Lung (tissue), 12 donors: ENCODE data around the gene PAK6. TPM values are rescaled to one million over a fixed set of nuclear protein-coding genes. Genes with fewer than 3 reads are reported as not detected.

ENCODE experiments used
- ATAC-seq: fragments of 200-7000 bp; cut with Tn5 transposase; one replicate; pipeline ENCODE4 v1.9.1; 2020; ENCODE audit warnings: moderate number of reproducible peaks; ENCODE audit not compliant: insufficient read depth, low FRiP score
- DNase-seq, 3 donors: peaks; one replicate each; pipeline ENCODE4 v3.0.0-alpha.2; 2013 to 2017
- H3K27ac ChIP-seq, 2 donors: one replicate each; pipeline ENCODE4 v1.5.1; 2013; ENCODE audit warnings: mild to moderate bottlenecking in 2 of 2, moderate library complexity in 2 of 2, control low read depth in 1 of 2, inconsistent platforms in 1 of 2, low read depth in 1 of 2, low read length in 1 of 2
- H3K27me3 ChIP-seq, 3 donors: one replicate each; pipeline ENCODE4 v1.5.1; 2013; ENCODE audit warnings: low read length in 2 of 3; ENCODE audit not compliant: control insufficient read depth in 3 of 3, insufficient read depth in 3 of 3
- H3K36me3 ChIP-seq, 4 donors: one replicate each; pipeline ENCODE4 v1.5.1; 2013; ENCODE audit warnings: low read length in 4 of 4, mild to moderate bottlenecking in 1 of 4, moderate library complexity in 1 of 4; ENCODE audit not compliant: control insufficient read depth in 4 of 4, insufficient read depth in 4 of 4
- H3K4me1 ChIP-seq, 5 donors: one replicate each; pipeline ENCODE4 v1.5.1; 2013; ENCODE audit warnings: low read length in 5 of 5, mild to moderate bottlenecking in 2 of 5, moderate library complexity in 1 of 5; ENCODE audit not compliant: control insufficient read depth in 5 of 5, insufficient read depth in 5 of 5
- H3K4me3 ChIP-seq: one replicate; pipeline ENCODE4 v1.5.1; 2013; ENCODE audit warnings: mild to moderate bottlenecking, control low read depth, moderate library complexity
- H3K9ac ChIP-seq, 2 donors: one replicate each; pipeline ENCODE4 v1.5.1; 2013; ENCODE audit warnings: low read length in 2 of 2, control low read depth in 1 of 2; ENCODE audit not compliant: insufficient read depth in 1 of 2
- H3K9me3 ChIP-seq, 4 donors: one replicate each; pipeline ENCODE4 v1.5.1; 2013; ENCODE audit warnings: low read length in 3 of 4, mild to moderate bottlenecking in 1 of 4, moderate library complexity in 1 of 4; ENCODE audit not compliant: control insufficient read depth in 4 of 4, insufficient read depth in 3 of 4
- WGBS, 2 donors: extraction: QIAGEN DNeasy Blood & Tissue Kit; methylation state at CpG; one replicate each; pipeline ENCODE4 v1.1.7; 2013; 5-methylcytosine and 5-hydroxymethylcytosine counted together
- polyA plus RNA-seq, 2 donors: library from polyadenylated mRNA; stranded (reverse); fragments of 200-250 nt; gene quantifications; one replicate each; pipeline ENCODE4 v1.2.1, GENCODE V29; 2013
- total RNA-seq, 2 donors: library from RNA; depleted of rRNA in 1 of 2; stranded (reverse); fragments of >200 nt in 1 of 2; gene quantifications; one replicate each; pipeline ENCODE4 v1.2.1, GENCODE V29; 2014 to 2021
- TF ChIP-seq, protein P1 (sequence below): IDR thresholded peaks from 2 replicates; pipeline ENCODE4 v1.5.1; 2012; ENCODE audit warnings: mild to moderate bottlenecking; ENCODE audit errors: control extremely low read depth, extremely low read depth
- donor health status: control.
- donor health status: control.
- donor health status: Bipolar disorder and iron deficiency.
- donor health status: healthy.
- donor health status: DM: yes; HTN: yes; CAD: no.

Gene PAK6
- total and polyA plus RNA-seq, 4 donors = 5.8 to 10.4 (median 7.2) TPM

DNA sequence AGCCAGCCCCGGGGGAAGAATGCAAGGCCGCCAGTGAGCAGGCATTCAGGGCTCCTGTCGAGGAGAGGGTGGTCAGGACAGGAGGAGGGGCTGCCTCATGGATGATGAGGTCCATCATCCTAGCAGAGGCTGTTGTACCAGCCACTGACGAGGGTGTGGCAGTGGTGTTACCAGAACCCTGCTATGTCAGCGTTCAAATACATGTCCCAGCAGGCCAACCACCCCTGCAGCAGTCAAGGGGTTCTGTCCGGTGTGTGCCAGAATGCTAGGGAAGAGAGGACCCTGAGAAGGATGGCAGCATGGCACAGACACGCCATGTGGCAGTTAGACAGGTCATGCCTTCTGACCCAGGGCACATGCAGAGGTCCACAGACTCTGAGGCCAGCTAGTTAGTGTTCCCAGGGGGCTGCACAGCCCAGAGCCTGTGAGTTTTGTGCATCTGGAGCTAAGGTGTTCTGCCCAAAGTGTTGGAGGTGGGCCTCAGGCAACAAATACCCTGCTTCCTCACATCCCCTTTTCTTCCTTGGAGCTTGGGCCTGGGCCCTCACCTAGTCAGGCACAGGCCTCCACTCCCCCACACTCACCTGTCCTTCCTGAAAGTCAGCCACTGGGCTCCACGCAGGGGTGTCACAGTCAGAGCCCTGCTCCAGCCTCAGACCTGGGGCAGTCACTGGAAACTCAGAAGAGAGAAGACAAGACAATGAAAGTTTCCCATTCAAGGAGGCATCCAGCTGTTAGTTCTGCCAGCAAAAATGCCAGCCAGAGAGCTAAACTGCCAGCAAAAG, 7.8 kb downstream of the PAK6 start:
- Histone ChIP-seq H3K36me3 (no peaks in the 10 kb centered on the region), H3K9me3 (no peaks in the 10 kb centered on the region), H3K4me3 (no peak overlapping the region), H3K9ac (no peak overlapping the region), H3K4me1 (peaks cover 0 to 15% (median 4%) of the 10 kb centered on the region in 5 donors), H3K27ac (no peak overlapping the region), H3K27me3 (no peaks in the 10 kb centered on the region)
- no peak for ATAC-seq
- WGBS, 2 donors = 92 to 95% methylated on average over 8 of the region's 8 CpGs
- DNase-seq = no peak
- TF ChIP-seq, protein P1, sequence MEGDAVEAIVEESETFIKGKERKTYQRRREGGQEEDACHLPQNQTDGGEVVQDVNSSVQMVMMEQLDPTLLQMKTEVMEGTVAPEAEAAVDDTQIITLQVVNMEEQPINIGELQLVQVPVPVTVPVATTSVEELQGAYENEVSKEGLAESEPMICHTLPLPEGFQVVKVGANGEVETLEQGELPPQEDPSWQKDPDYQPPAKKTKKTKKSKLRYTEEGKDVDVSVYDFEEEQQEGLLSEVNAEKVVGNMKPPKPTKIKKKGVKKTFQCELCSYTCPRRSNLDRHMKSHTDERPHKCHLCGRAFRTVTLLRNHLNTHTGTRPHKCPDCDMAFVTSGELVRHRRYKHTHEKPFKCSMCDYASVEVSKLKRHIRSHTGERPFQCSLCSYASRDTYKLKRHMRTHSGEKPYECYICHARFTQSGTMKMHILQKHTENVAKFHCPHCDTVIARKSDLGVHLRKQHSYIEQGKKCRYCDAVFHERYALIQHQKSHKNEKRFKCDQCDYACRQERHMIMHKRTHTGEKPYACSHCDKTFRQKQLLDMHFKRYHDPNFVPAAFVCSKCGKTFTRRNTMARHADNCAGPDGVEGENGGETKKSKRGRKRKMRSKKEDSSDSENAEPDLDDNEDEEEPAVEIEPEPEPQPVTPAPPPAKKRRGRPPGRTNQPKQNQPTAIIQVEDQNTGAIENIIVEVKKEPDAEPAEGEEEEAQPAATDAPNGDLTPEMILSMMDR = no peak

DNA sequence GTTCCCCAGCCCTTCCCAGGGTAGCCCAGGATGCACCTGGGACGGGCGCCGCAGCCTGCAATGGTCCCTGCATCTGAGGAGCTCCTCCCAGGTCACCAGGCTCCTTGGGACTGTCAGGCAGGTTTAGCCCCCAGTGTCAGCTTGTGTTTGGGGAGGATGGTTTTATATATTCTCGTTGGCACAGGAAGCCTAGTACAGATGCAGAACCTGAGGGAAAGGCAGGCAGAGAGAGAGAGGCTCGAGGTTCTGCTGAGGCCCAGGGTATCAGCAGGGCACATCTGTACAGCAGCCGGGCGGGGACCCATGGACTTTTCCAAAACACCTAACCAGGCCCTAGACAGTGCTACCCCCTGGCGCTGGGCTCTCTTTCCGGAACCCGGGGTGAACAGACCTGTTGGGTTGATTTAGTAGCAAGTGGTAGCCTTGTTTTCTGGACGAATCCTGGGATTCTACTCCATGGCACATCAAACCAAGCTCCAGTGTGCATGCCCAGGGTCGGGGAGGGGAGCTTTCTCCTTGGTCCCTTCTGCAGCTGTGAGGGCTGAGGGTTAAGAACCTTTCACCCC, 8.6 kb downstream of the PAK6 start:
- TF ChIP-seq, protein P1 = no peak
- H3K4me1 ChIP-seq = peaks cover 0 to 21% (median 7%) of the 10 kb centered on the region in 5 donors
- H3K9me3 ChIP-seq = no peaks in the 10 kb centered on the region
- H3K27me3 ChIP-seq = no peaks in the 10 kb centered on the region
- H3K27ac ChIP-seq = no peak overlapping the region
- no peak for DNase-seq
- no peak overlapping the region for H3K9ac ChIP-seq
- H3K36me3 ChIP-seq = no peaks in the 10 kb centered on the region
- H3K4me3 ChIP-seq = no peak overlapping the region
- ATAC-seq = no peak
- WGBS, 2 donors = 84 to 88% methylated on average over 12 of the region's 12 CpGs

DNA sequence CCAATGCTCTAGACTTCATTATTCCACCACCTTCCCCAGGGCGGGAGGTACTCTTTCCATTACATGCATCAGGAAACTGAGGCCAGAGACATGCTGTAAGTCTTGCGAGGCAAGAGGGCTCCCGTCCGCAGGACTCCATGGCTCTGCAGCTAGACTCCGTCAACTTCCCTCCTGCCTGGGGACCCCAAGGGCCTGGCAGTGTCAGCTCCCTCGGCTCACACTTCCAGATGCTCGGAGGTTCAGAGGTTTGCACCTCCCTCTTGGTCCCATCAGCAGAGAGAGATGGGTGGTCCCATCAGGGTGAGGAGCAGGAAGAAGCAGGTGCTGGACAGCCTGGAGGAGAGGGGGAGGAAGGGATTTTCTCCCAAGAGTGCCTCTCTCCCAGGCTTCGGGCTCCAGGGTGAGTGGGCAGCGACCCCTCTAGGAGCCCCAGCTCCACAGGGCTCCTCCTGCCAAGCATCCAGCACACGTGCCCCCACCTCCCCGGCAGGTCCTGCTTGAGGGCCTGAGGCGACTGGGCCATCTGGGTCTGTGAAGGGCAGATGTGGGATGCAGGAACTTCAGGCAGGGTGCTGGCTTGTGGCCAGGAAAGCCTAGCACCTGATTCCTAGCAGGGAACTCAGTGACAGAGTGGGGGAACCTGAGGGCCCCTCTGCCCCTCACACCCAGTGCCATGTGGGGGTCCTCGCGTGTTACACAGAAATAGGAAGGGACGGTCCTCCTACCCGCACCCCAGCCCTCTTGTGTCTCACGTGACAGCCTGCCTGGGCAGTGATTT, 9.3 kb downstream of the PAK6 start:
- TF ChIP-seq, protein P1 = no peak
- peak in 1 of 3 donors; percentile 24 for DNase-seq
- H3K4me3 ChIP-seq = no peak overlapping the region
- ATAC-seq = no peak
- no peaks in the 10 kb centered on the region for H3K36me3 ChIP-seq
- H3K9ac ChIP-seq = no peak overlapping the region
- peaks cover 0 to 26% (median 7%) of the 10 kb centered on the region in 5 donors for H3K4me1 ChIP-seq
- H3K27ac ChIP-seq = no peak overlapping the region
- H3K9me3 ChIP-seq = no peaks in the 10 kb centered on the region
- WGBS, 2 donors = 91 to 96% methylated on average over 17 of the region's 17 CpGs
- peaks cover 0 to 3% (median under 1%) of the 10 kb centered on the region in 3 donors for H3K27me3 ChIP-seq
